IPS-18a (cell line): ENCODE results near the gene ROBO2.

Experiments used
- H3K27ac ChIP-seq: one replicate; pipeline ENCODE4 v1.5.1; 2013; ENCODE audit warnings: low read length
- H3K27me3 ChIP-seq: one replicate; pipeline ENCODE4 v1.6.1; 2013; ENCODE audit warnings: mild to moderate bottlenecking, low read length; ENCODE audit not compliant: control insufficient read depth, insufficient read depth
- H3K36me3 ChIP-seq: one replicate; pipeline ENCODE4 v1.6.1; 2013; ENCODE audit warnings: low read depth, low read length; ENCODE audit not compliant: control insufficient read depth
- H3K4me1 ChIP-seq: one replicate; pipeline ENCODE4 v1.6.1; 2013; ENCODE audit warnings: low read depth, low read length; ENCODE audit not compliant: control insufficient read depth
- H3K4me3 ChIP-seq: one replicate; pipeline ENCODE4 v1.5.1; 2013; ENCODE audit warnings: low read length
- H3K9ac ChIP-seq: one replicate; pipeline ENCODE4 v1.6.1; 2013; ENCODE audit warnings: mild to moderate bottlenecking, low read length, moderate library complexity
- H3K9me3 ChIP-seq: one replicate; pipeline ENCODE4 v1.6.1; 2013; ENCODE audit warnings: low read depth, low read length; ENCODE audit not compliant: control insufficient read depth

ROBO2 gene

GRCh38 chr3:77602722-77603121 is 562.8 kb downstream of the ROBO2 start:
- no peak overlapping the region for H3K4me3 ChIP-seq
- no peaks in the 10 kb centered on the region for H3K4me1 ChIP-seq
- H3K9ac ChIP-seq, result no peak overlapping the region
- H3K27me3 ChIP-seq, result no peaks in the 10 kb centered on the region
- no peaks in the 10 kb centered on the region for H3K36me3 ChIP-seq
- no peaks in the 10 kb centered on the region for H3K9me3 ChIP-seq
- H3K27ac ChIP-seq, result no peak overlapping the region

GRCh38 chr3:77605308-77605707 is 565.4 kb downstream of the ROBO2 start:
- no peak overlapping the region for H3K4me3 ChIP-seq
- no peaks in the 10 kb centered on the region for H3K36me3 ChIP-seq
- no peaks in the 10 kb centered on the region for H3K4me1 ChIP-seq
- H3K9me3 ChIP-seq, result no peaks in the 10 kb centered on the region
- no peaks in the 10 kb centered on the region for H3K27me3 ChIP-seq
- no peak overlapping the region for H3K9ac ChIP-seq
- H3K27ac ChIP-seq, result no peak overlapping the region

GRCh38 chr3:77605865-77606264 is 566.0 kb downstream of the ROBO2 start:
- no peak overlapping the region for H3K4me3 ChIP-seq
- H3K27ac ChIP-seq, result no peak overlapping the region
- H3K36me3 ChIP-seq, result no peaks in the 10 kb centered on the region
- no peak overlapping the region for H3K9ac ChIP-seq
- H3K9me3 ChIP-seq, result no peaks in the 10 kb centered on the region
- H3K4me1 ChIP-seq, result no peaks in the 10 kb centered on the region
- H3K27me3 ChIP-seq, result no peaks in the 10 kb centered on the region

GRCh38 chr3:77606372-77606771 is 566.5 kb downstream of the ROBO2 start:
- Histone ChIP-seq H3K36me3 (no peaks in the 10 kb centered on the region), H3K9me3 (no peaks in the 10 kb centered on the region), H3K27ac (no peak overlapping the region), H3K9ac (no peak overlapping the region), H3K27me3 (no peaks in the 10 kb centered on the region), H3K4me1 (no peaks in the 10 kb centered on the region), H3K4me3 (no peak overlapping the region)

GRCh38 chr3:77618686-77619085 is 578.8 kb downstream of the ROBO2 start:
- H3K9ac ChIP-seq, result no peak overlapping the region
- no peak overlapping the region for H3K27ac ChIP-seq
- H3K4me1 ChIP-seq, result no peaks in the 10 kb centered on the region
- H3K27me3 ChIP-seq, result no peaks in the 10 kb centered on the region
- H3K9me3 ChIP-seq, result no peaks in the 10 kb centered on the region
- no peak overlapping the region for H3K4me3 ChIP-seq
- H3K36me3 ChIP-seq, result no peaks in the 10 kb centered on the region

GRCh38 chr3:77620009-77620408 is 580.1 kb downstream of the ROBO2 start:
- H3K27me3 ChIP-seq, result no peaks in the 10 kb centered on the region
- no peak overlapping the region for H3K27ac ChIP-seq
- no peaks in the 10 kb centered on the region for H3K9me3 ChIP-seq
- no peak overlapping the region for H3K4me3 ChIP-seq
- no peaks in the 10 kb centered on the region for H3K36me3 ChIP-seq
- no peaks in the 10 kb centered on the region for H3K4me1 ChIP-seq
- H3K9ac ChIP-seq, result no peak overlapping the region

GRCh38 chr3:77623500-77623899 is 583.6 kb downstream of the ROBO2 start:
- no peaks in the 10 kb centered on the region for H3K4me1 ChIP-seq
- no peak overlapping the region for H3K4me3 ChIP-seq
- no peaks in the 10 kb centered on the region for H3K9me3 ChIP-seq
- H3K27me3 ChIP-seq, result no peaks in the 10 kb centered on the region
- no peak overlapping the region for H3K9ac ChIP-seq
- H3K27ac ChIP-seq, result no peak overlapping the region
- no peaks in the 10 kb centered on the region for H3K36me3 ChIP-seq

GRCh38 chr3:77626157-77626556 is 586.3 kb downstream of the ROBO2 start:
- Histone ChIP-seq H3K36me3 (no peaks in the 10 kb centered on the region), H3K4me1 (no peaks in the 10 kb centered on the region), H3K27me3 (no peaks in the 10 kb centered on the region), H3K9ac (no peak overlapping the region), H3K27ac (no peak overlapping the region), H3K9me3 (no peaks in the 10 kb centered on the region), H3K4me3 (no peak overlapping the region)

- Histone ChIP-seq H3K9ac (no peak overlapping the region), H3K36me3 (no peaks in the 10 kb centered on the region), H3K27me3 (no peaks in the 10 kb centered on the region), H3K4me1 (no peaks in the 10 kb centered on the region), H3K4me3 (no peak overlapping the region), H3K27ac (no peak overlapping the region), H3K9me3 (no peaks in the 10 kb centered on the region)
Observed at GRCh38 chr3:77648214-77648613, 608.3 kb downstream of the ROBO2 start.

- Histone ChIP-seq H3K27ac (no peak overlapping the region), H3K27me3 (no peaks in the 10 kb centered on the region), H3K4me3 (no peak overlapping the region), H3K36me3 (no peaks in the 10 kb centered on the region), H3K9me3 (no peaks in the 10 kb centered on the region), H3K4me1 (no peaks in the 10 kb centered on the region), H3K9ac (no peak overlapping the region)
Observed at GRCh38 chr3:77648664-77649063, 608.8 kb downstream of the ROBO2 start.

GRCh38 chr3:77652624-77653023 is 612.7 kb downstream of the ROBO2 start:
- Histone ChIP-seq H3K4me3 (no peak overlapping the region), H3K27me3 (no peaks in the 10 kb centered on the region), H3K9me3 (no peaks in the 10 kb centered on the region), H3K27ac (no peak overlapping the region), H3K4me1 (no peaks in the 10 kb centered on the region), H3K9ac (no peak overlapping the region), H3K36me3 (no peaks in the 10 kb centered on the region)

GRCh38 chr3:77655396-77655795 is 615.5 kb downstream of the ROBO2 start:
- H3K9ac ChIP-seq, result no peak overlapping the region
- no peaks in the 10 kb centered on the region for H3K36me3 ChIP-seq
- no peaks in the 10 kb centered on the region for H3K9me3 ChIP-seq
- H3K27me3 ChIP-seq, result no peaks in the 10 kb centered on the region
- H3K4me3 ChIP-seq, result no peak overlapping the region
- no peak overlapping the region for H3K27ac ChIP-seq
- H3K4me1 ChIP-seq, result no peaks in the 10 kb centered on the region
